ENCODE data around the gene PUS10.
"Not testable (repeated sequence)": the region's sequence is repeated elsewhere in the genome, so short reads cannot be mapped to it uniquely, and the experiment has no call there.

Gene PUS10

DNA sequence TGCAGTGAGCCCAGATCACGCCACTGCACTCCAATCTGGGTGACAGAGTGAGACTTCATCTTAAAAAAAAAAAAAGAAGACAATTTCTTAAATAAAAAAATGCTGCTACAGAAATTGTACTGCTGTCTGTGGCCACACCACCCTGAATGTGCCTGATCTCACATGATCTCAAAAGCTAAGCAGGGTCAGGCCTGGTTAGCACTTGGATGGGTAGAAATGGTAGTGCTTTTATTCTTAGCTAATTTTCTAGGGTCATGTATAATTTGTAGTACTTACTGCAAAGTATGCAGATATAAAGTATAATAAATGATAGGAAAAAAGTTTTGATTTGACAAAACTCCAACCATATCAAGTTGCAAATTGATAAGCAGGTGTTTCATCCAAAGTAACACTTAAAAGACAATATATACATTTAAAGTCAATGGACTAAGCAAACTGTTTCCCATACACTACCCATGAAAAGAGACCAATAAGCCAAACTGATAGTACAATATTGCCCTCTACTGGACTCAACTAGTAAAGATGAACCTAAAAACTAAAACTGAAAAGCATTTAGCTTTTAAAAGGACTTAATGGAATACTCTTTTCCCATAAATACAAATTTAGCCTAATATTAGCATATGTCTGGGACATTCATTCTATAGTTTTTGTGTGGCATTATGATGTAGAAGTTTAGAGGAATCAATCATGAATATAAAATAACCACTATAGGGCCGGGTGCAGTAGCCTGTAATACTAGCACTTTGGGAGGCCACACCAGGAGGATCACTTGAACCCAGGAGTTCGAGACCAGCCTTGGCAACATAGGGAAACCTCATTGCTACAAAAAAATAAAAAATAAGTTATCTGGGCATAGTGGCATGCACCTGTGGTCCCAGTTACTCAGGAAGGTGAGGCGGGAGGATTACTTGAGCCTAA lies 19.2 kb downstream of the PUS10 start:
- H3K4me3 ChIP-seq (ENCODE audit: low read depth, low read length), result no peak overlapping the region
- H3K9me3 ChIP-seq (ENCODE audit: control insufficient read depth, low read length), result no peaks in the 10 kb centered on the region
- no peaks in the 10 kb centered on the region for H3K36me3 ChIP-seq (ENCODE audit: control insufficient read depth, insufficient read depth, low read length)
- no peaks in the 10 kb centered on the region for H3K79me2 ChIP-seq
- TF ChIP-seq CTCF (IDR thresholded peaks at IDR 0.05), result peak; percentile 67
- no peak overlapping the region for H2AFZ ChIP-seq
- no peak overlapping the region for H3K9ac ChIP-seq
- H3K4me2 ChIP-seq (ENCODE audit: low read length), result no peak overlapping the region
- no peaks in the 10 kb centered on the region for H3K27me3 ChIP-seq (ENCODE audit: control insufficient read depth, insufficient read depth, low read length)
- H3K4me1 ChIP-seq, result no peaks in the 10 kb centered on the region
- no peak overlapping the region for H3K27ac ChIP-seq

DNA sequence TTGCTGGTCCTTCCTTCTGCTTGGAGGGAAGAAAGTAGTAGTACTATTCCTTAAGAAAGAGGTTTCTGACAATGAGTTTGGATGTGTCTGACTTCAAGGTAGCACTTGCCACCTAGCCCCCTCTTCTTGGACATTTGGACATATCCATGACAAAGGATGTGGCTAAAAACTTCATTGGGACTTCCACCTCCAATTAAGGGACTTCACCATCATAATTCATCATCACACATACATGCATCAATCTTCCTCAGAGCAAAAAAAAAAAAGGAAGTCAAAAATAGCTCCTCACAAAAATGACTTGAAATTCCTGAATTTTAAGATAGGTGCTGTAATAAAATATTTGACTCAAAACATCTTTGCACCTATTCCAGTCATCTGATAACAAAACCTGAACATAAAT lies 23.9 kb downstream of the PUS10 start:
- H3K27ac ChIP-seq, result no peak overlapping the region
- no peak for TF ChIP-seq CTCF (IDR thresholded peaks at IDR 0.05)
- H2AFZ ChIP-seq, result no peak overlapping the region
- H3K4me2 ChIP-seq (ENCODE audit: low read length), result no peak overlapping the region
- no peaks in the 10 kb centered on the region for H3K4me1 ChIP-seq
- no peaks in the 10 kb centered on the region for H3K36me3 ChIP-seq (ENCODE audit: control insufficient read depth, insufficient read depth, low read length)
- no peak overlapping the region for H3K9ac ChIP-seq
- H3K27me3 ChIP-seq (ENCODE audit: control insufficient read depth, insufficient read depth, low read length), result no peaks in the 10 kb centered on the region
- no peaks in the 10 kb centered on the region for H3K79me2 ChIP-seq
- H3K4me3 ChIP-seq (ENCODE audit: low read depth, low read length), result no peak overlapping the region
- H3K9me3 ChIP-seq (ENCODE audit: control insufficient read depth, low read length), result no peaks in the 10 kb centered on the region

DNA sequence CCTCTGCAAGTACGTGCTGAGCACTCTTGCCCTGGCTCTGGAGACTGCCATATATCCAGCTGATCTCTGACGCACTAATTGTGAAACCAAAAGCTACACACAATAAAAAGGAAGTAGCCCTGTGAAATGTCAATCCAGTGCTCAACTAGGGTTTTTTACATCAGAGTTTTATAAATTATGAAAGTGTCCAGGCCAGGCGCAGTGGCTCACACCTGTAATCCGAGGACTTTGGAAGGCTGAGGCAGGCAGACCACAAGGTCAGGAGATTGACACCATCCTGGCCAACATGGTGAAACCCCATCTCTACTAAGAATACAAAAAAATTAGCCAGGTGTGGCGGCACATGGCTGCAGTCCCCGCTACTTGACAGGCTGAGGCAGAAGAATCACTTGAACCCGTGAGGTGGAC lies 25.1 kb downstream of the PUS10 start:
- H3K4me3 ChIP-seq (ENCODE audit: low read depth, low read length), result no peak overlapping the region

DNA sequence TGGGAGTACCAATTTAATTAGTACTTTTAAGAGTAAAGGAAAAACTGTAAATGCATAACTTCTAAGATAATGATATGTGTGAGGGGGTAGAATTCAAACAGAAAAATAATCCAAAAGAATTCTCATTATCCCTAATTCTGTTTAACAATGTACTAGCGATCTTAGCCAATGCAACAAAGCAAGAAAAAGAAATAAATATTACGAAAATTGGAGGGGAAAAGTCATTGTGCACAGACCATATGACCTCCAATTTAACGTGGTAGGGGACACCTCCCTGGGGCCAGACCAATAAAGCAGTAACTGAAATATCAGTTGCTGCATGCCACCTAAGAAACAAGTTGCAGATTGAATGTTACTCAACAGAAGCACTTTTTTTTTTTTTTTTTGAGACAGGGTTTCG lies 26.4 kb downstream of the PUS10 start:
- TF ChIP-seq CTCF (IDR thresholded peaks at IDR 0.05), result no peak
- H3K79me2 ChIP-seq, result no peaks in the 10 kb centered on the region
- no peak overlapping the region for H2AFZ ChIP-seq
- no peak overlapping the region for H3K4me3 ChIP-seq (ENCODE audit: low read depth, low read length)
- no peak overlapping the region for H3K9ac ChIP-seq
- no peak overlapping the region for H3K4me2 ChIP-seq (ENCODE audit: low read length)
- H3K9me3 ChIP-seq (ENCODE audit: control insufficient read depth, low read length), result no peaks in the 10 kb centered on the region
- H3K27ac ChIP-seq, result no peak overlapping the region
- H3K36me3 ChIP-seq (ENCODE audit: control insufficient read depth, insufficient read depth, low read length), result no peaks in the 10 kb centered on the region
- no peaks in the 10 kb centered on the region for H3K27me3 ChIP-seq (ENCODE audit: control insufficient read depth, insufficient read depth, low read length)
- no peaks in the 10 kb centered on the region for H3K4me1 ChIP-seq

More for the DNA sequence above, 25.1 kb downstream of the PUS10 start:
- H3K4me1 ChIP-seq, result no peaks in the 10 kb centered on the region
- H2AFZ ChIP-seq, result no peak overlapping the region
- no peaks in the 10 kb centered on the region for H3K27me3 ChIP-seq (ENCODE audit: control insufficient read depth, insufficient read depth, low read length)
- TF ChIP-seq CTCF (IDR thresholded peaks at IDR 0.05), result no peak
- no peaks in the 10 kb centered on the region for H3K79me2 ChIP-seq
- no peak overlapping the region for H3K4me2 ChIP-seq (ENCODE audit: low read length)
- no peaks in the 10 kb centered on the region for H3K36me3 ChIP-seq (ENCODE audit: control insufficient read depth, insufficient read depth, low read length)
- no peak overlapping the region for H3K27ac ChIP-seq
- no peak overlapping the region for H3K9ac ChIP-seq
- no peaks in the 10 kb centered on the region for H3K9me3 ChIP-seq (ENCODE audit: control insufficient read depth, low read length)

DNA sequence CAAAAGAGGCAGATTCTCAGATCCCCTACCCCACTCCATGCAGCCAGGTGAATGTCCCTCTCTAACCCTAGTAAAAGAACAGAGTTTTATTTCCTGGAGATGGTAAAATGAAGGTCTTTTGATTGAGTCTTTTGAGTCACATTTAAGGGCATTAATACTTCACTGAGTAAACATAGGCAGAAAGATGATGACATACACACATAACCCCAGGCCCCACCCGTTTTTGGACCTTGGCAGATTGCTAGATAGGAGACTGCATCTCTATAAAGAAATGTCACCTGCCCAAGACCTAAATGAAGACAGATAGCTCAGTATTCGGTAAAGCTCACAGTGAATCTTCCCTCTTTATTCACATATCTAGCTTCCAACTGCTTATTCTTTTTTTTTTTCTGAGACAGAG lies 28.8 kb downstream of the PUS10 start:
- no peaks in the 10 kb centered on the region for H3K36me3 ChIP-seq (ENCODE audit: control insufficient read depth, insufficient read depth, low read length)
- no peaks in the 10 kb centered on the region for H3K27me3 ChIP-seq (ENCODE audit: control insufficient read depth, insufficient read depth, low read length)
- H3K4me3 ChIP-seq (ENCODE audit: low read depth, low read length), result no peak overlapping the region
- H3K9me3 ChIP-seq (ENCODE audit: control insufficient read depth, low read length), result no peaks in the 10 kb centered on the region
- H3K79me2 ChIP-seq, result no peaks in the 10 kb centered on the region
- H3K4me2 ChIP-seq (ENCODE audit: low read length), result no peak overlapping the region
- H3K9ac ChIP-seq, result no peak overlapping the region
- no peak overlapping the region for H2AFZ ChIP-seq
- no peak overlapping the region for H3K27ac ChIP-seq
- no peaks in the 10 kb centered on the region for H3K4me1 ChIP-seq
- TF ChIP-seq CTCF (IDR thresholded peaks at IDR 0.05), result no peak

GRCh38 chr2:60987656-60988055 lies 30.4 kb downstream of the PUS10 start:
- H2AFZ ChIP-seq; H3K79me2 ChIP-seq; H3K4me2 ChIP-seq (ENCODE audit: low read length); H3K9ac ChIP-seq; H3K27ac ChIP-seq; H3K4me1 ChIP-seq; H3K36me3 ChIP-seq (ENCODE audit: control insufficient read depth, insufficient read depth, low read length); H3K4me3 ChIP-seq (ENCODE audit: low read depth, low read length); H3K9me3 ChIP-seq (ENCODE audit: control insufficient read depth, low read length); H3K27me3 ChIP-seq (ENCODE audit: control insufficient read depth, insufficient read depth, low read length): not testable (repeated sequence)

All from parathyroid adenoma (tissue), 2 donors.